ENCODE data around the gene RLF.

DNA sequence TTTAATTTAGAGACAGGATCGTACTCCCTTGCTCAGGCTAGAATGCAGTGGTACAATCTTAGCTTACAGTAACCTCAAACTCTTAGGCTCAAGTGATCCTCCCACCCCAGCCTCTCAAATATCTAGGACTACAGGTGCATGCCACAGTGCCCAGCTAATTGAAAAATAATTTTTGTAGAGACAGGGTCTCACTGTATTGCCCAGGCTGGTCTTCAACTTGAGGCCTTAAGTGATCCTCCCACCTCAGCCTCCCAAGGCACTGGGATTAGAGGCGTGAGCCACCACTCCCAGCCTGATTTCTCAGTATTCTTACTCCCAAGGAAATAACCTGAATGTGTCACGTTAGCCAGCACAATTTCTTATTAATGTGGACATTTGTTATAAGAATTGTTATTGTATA lies 9.8 kb downstream of the RLF start:
- no peak for TF ChIP-seq EZH2 (IDR thresholded peaks at IDR 0.05; ENCODE audit: borderline replicate concordance, insufficient read depth, low read depth, low read length, poor library complexity, severe bottlenecking)
- TF ChIP-seq, protein P1, sequence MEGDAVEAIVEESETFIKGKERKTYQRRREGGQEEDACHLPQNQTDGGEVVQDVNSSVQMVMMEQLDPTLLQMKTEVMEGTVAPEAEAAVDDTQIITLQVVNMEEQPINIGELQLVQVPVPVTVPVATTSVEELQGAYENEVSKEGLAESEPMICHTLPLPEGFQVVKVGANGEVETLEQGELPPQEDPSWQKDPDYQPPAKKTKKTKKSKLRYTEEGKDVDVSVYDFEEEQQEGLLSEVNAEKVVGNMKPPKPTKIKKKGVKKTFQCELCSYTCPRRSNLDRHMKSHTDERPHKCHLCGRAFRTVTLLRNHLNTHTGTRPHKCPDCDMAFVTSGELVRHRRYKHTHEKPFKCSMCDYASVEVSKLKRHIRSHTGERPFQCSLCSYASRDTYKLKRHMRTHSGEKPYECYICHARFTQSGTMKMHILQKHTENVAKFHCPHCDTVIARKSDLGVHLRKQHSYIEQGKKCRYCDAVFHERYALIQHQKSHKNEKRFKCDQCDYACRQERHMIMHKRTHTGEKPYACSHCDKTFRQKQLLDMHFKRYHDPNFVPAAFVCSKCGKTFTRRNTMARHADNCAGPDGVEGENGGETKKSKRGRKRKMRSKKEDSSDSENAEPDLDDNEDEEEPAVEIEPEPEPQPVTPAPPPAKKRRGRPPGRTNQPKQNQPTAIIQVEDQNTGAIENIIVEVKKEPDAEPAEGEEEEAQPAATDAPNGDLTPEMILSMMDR (IDR thresholded peaks at IDR 0.05), result no peak

All from B cell (primary cell).